GM10266 (cell line): ENCODE results near the gene GAREM2.
A peak's percentile ranks its signal among the peaks of the same experiment; 100 is the strongest.

ENCODE experiments used
- DNase-seq: peaks from one replicate; pipeline ENCODE4 v3.0.0; 2012; ENCODE audit errors: extremely low spot score
- CTCF ChIP-seq: IDR thresholded peaks from 2 replicates; pipeline ENCODE4 v1.5.1; 2012; ENCODE audit warnings: mild to moderate bottlenecking, low read depth; ENCODE audit not compliant: control insufficient read depth, insufficient read depth; ENCODE audit errors: missing control alignments

The GAREM2 gene

DNA sequence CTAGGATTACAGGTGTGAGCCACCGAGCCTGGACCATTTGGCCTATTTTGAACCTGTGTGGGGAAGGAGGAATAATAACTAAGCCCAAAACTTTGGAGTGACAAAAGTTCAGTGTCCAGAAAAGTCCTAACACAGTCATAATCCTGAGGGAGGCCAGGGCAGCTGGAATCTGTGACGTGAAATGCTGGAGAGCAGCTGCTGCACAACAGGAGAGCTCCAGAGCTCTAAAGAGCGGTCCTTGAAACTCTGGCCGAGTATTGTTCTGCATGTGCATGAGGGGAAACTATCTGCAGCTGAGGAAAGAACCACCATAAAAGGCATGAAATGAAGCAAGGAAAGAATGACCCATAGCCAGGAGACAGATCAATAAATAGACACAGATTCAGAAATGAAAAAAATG, 43.7 kb downstream of the GAREM2 start:
- no peak for DNase-seq
- TF ChIP-seq CTCF, result no peak

- no peak for TF ChIP-seq CTCF
These were observed 44.8 kb downstream of the GAREM2 start for GRCh38 chr2:26217720-26218119.

GRCh38 chr2:26223018-26223417, 50.1 kb downstream of the GAREM2 start:
- no peak for DNase-seq
- TF ChIP-seq CTCF, result no peak

More at GRCh38 chr2:26217720-26218119, 44.8 kb downstream of the GAREM2 start:
- DNase-seq, result no peak

DNA sequence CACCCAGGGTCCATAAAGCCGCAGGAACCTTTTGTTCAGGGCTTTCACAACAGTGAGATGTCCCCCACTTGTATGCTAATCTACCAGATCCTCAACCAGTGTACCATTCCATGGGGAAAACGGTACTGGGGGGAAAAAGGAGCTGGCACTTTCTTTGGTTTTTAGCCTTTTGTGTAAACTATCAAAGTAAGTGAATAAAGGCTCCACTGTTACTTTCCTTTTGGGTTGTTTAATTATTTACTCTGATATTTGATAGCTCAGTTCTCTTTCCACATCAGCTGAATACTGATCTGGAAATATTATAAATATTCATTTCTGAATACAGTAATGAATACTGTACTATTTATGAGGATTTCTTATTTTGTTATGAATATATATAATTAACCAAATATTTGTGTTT, 51.2 kb downstream of the GAREM2 start:
- no peak for DNase-seq
- TF ChIP-seq CTCF, result no peak

- no peak for DNase-seq
- no peak for TF ChIP-seq CTCF
These were observed 56.7 kb downstream of the GAREM2 start for GRCh38 chr2:26229595-26229994.

DNA sequence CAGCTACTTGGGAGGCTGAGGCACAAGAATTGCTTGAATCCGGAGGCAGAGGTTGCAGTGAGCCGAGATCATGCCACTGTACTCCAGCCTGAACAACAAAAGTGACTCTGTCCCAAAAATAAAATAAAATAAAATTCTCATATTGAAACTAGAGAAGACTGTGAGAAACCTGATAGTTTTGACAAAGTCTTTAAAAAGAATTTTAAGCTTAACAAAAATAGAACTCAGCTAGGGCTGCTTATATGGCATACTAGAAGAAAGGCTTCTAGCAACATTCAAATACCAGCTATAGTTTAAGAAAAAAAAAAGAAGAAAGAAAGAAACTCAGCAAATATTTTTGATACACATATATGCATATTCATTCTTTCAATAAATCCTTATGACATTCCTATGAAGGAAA, 57.9 kb downstream of the GAREM2 start:
- no peak for TF ChIP-seq CTCF
- DNase-seq, result no peak

GRCh38 chr2:26235089-26235488, 62.2 kb downstream of the GAREM2 start:
- peak; percentile 14 for TF ChIP-seq CTCF
- no peak for DNase-seq
